ENCODE results near the gene ADAM23. TPM values are rescaled to one million over a fixed set of nuclear protein-coding genes. Genes with fewer than 3 reads are reported as not detected.

The ADAM23 gene
- total RNA-seq, 2 donors from 2014 or later = under 0.01 to 0.26 TPM

- no peak overlapping the region for H3K27ac ChIP-seq
- ATAC-seq (no peak), DNase-seq (no peak)
- no peaks in the 10 kb centered on the region for H3K4me1 ChIP-seq
- no peaks in the 10 kb centered on the region for H3K27me3 ChIP-seq
- no peak for TF ChIP-seq CTCF (IDR thresholded peaks at IDR 0.05)
- TF ChIP-seq POLR2A (IDR thresholded peaks at IDR 0.05) = no peak
- no peaks in the 10 kb centered on the region for H3K36me3 ChIP-seq (replicated peaks in 1 of 2; ENCODE audit: insufficient read depth in 1 of 2, low read depth in 2 of 2)
- WGBS, 2 donors = 77 to 80% methylated on average over 4 of the region's 4 CpGs
- no peak overlapping the region for H3K4me3 ChIP-seq
- intact Hi-C loops (cut with DNase I) = no loop called here
- H3K9me3 ChIP-seq = no peaks in the 10 kb centered on the region
Measured at GRCh38 chr2:206502729-206503128, 59.4 kb downstream of the ADAM23 start.

- no peak for ATAC-seq
- Histone ChIP-seq H3K4me1 (no peaks in the 10 kb centered on the region), H3K27ac (no peak overlapping the region), H3K36me3 (replicated peaks in 1 of 2; ENCODE audit: insufficient read depth in 1 of 2, low read depth in 2 of 2) (no peaks in the 10 kb centered on the region), H3K9me3 (no peaks in the 10 kb centered on the region), H3K27me3 (no peaks in the 10 kb centered on the region), H3K4me3 (no peak overlapping the region)
- no peak for TF ChIP-seq CTCF (IDR thresholded peaks at IDR 0.05)
- no peak for TF ChIP-seq POLR2A (IDR thresholded peaks at IDR 0.05)
- WGBS, 2 donors = 51 to 60% methylated on average over 2 of the region's 2 CpGs
- intact Hi-C loops (cut with DNase I) = no loop called here
- no peak for DNase-seq
Measured at GRCh38 chr2:206511283-206511682, 68.0 kb downstream of the ADAM23 start.

- no peaks in the 10 kb centered on the region for H3K36me3 ChIP-seq (replicated peaks in 1 of 2; ENCODE audit: insufficient read depth in 1 of 2, low read depth in 2 of 2)
- no peak overlapping the region for H3K27ac ChIP-seq
- intact Hi-C loops (cut with DNase I) = no loop called here
- no peaks in the 10 kb centered on the region for H3K9me3 ChIP-seq
- no peak overlapping the region for H3K4me3 ChIP-seq
- ATAC-seq = no peak
- DNase-seq = no peak
- TF ChIP-seq POLR2A (IDR thresholded peaks at IDR 0.05) (no peak), CTCF (IDR thresholded peaks at IDR 0.05) (no peak)
- 82 to 94% methylated on average over 1 of the region's 1 CpG for WGBS, 2 donors
- H3K27me3 ChIP-seq = no peaks in the 10 kb centered on the region
- no peaks in the 10 kb centered on the region for H3K4me1 ChIP-seq
Measured at GRCh38 chr2:206512999-206513398, 69.7 kb downstream of the ADAM23 start.

- H3K4me3 ChIP-seq = no peak overlapping the region
- H3K4me1 ChIP-seq = no peaks in the 10 kb centered on the region
- DNase-seq (no peak), ATAC-seq (no peak)
- H3K36me3 ChIP-seq (replicated peaks in 1 of 2; ENCODE audit: insufficient read depth in 1 of 2, low read depth in 2 of 2) = no peaks in the 10 kb centered on the region
- no peak overlapping the region for H3K27ac ChIP-seq
- 41 to 55% methylated on average over 1 of the region's 1 CpG for WGBS, 2 donors
- H3K9me3 ChIP-seq = no peaks in the 10 kb centered on the region
- no peak for TF ChIP-seq CTCF (IDR thresholded peaks at IDR 0.05)
- TF ChIP-seq POLR2A (IDR thresholded peaks at IDR 0.05) = no peak
- H3K27me3 ChIP-seq = no peaks in the 10 kb centered on the region
- intact Hi-C loops (cut with DNase I) = no loop called here
Measured at GRCh38 chr2:206515580-206515979, 72.2 kb downstream of the ADAM23 start.

GRCh38 chr2:206518997-206519396, 75.7 kb downstream of the ADAM23 start:
- 78 to 86% methylated on average over 2 of the region's 2 CpGs for WGBS, 2 donors
- no peak for ATAC-seq
- Histone ChIP-seq H3K27ac (no peak overlapping the region), H3K27me3 (no peaks in the 10 kb centered on the region), H3K4me1 (no peaks in the 10 kb centered on the region), H3K36me3 (replicated peaks in 1 of 2; ENCODE audit: insufficient read depth in 1 of 2, low read depth in 2 of 2) (no peaks in the 10 kb centered on the region), H3K9me3 (no peaks in the 10 kb centered on the region), H3K4me3 (no peak overlapping the region)
- no peak for DNase-seq
- TF ChIP-seq POLR2A (IDR thresholded peaks at IDR 0.05) (no peak), CTCF (IDR thresholded peaks at IDR 0.05) (no peak)
- intact Hi-C loops (cut with DNase I) = no loop called here

Data from body of pancreas (tissue), 4 donors.